Measurements from ENCODE around the gene HRH1.
"Not testable (repeated sequence)": the region's sequence is repeated elsewhere in the genome, so short reads cannot be mapped to it uniquely, and the experiment has no call there.

The HRH1 gene

GRCh38 chr3:11170052-11170770 is 15.9 kb downstream of the HRH1 start:
- in situ Hi-C loops (cut with MboI; ENCODE audit: low sequenced_read_pairs) = no loop called here

DNA sequence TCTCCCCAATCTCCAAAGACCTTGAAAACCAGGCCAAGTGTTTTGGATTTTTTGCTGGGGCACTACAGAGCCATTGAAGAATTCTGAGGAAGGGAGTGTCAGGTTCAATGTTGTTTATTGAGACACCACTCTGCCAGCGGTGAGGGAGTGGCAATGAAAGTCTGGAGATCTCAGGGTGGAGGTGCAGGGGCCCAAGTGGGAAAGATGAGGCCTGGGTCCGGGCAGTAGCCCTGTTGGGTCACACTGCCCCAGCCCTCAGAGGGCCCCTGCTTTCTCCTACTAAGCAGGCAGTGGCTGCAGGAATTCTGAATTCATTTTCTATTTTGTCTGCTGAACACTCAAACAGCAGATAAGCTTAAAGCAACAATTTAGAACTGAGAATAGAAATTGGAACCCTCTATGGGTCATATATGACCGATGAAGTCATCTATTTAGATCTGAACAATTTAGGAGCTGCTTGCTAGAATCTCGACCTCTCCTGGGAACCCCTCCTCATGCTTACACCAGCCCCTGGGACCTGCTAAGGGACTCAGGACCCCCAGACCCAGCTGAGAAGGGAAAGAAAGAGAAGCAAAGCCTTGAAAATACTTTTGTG is 17.9 kb downstream of the HRH1 start:
- in situ Hi-C loops (cut with MboI; ENCODE audit: low sequenced_read_pairs) = no loop called here

- in situ Hi-C loops (cut with MboI; ENCODE audit: low sequenced_read_pairs) = no loop called here
Observed at GRCh38 chr3:11173828-11174465, 19.7 kb downstream of the HRH1 start.

DNA sequence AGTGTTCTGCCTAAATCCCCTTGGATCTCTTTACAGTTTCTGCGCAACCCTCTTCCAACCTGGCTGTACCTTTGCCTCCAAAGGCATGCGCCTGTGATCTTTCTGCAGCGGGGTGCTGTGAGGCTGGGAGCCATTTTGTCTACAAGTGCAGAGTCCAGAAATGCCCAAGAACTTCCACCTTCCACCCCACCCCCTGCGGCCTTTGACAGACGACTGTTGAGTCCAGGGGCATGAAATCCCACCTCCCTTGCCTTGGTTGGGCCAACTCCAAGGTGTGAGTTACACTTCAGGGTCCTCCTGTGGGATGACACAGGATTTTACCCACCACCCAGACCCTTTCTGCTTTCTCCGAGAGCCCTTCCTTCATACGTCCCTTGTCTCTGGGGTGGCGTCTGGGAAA is 24.1 kb downstream of the HRH1 start:
- in situ Hi-C loops (cut with MboI; ENCODE audit: low sequenced_read_pairs) = no loop called here

GRCh38 chr3:11184328-11184969 is 30.2 kb downstream of the HRH1 start:
- in situ Hi-C loops (cut with MboI; ENCODE audit: low sequenced_read_pairs) = not testable (repeated sequence)

DNA sequence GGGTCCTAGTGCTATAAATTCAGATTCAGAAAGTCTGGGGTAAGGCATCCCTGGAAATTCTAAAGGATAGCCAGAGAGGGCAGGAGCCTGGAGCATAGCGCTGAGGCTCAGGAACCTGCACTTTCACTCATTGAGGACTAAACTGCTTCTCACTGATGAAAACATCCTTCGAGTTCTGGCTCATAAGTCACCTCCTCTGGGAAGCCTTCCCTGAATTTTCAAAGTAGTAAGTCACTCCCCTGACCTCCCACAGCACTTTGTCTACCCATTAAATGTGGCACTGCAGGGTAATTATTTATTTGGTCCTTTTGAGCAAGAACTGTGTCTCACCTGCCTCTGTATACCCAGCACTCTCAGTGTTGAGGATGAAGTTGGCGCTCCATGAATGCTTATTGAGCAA is 30.9 kb downstream of the HRH1 start:
- in situ Hi-C loops (cut with MboI; ENCODE audit: low sequenced_read_pairs) = no loop called here

- in situ Hi-C loops (cut with MboI; ENCODE audit: low sequenced_read_pairs) = no loop called here
Observed at GRCh38 chr3:11185564-11186317, 31.4 kb downstream of the HRH1 start.

GRCh38 chr3:11186318-11186692 is 32.0 kb downstream of the HRH1 start:
- in situ Hi-C loops (cut with MboI; ENCODE audit: low sequenced_read_pairs) = no loop called here

GRCh38 chr3:11186771-11187191 is 32.5 kb downstream of the HRH1 start:
- in situ Hi-C loops (cut with MboI; ENCODE audit: low sequenced_read_pairs) = no loop called here

- in situ Hi-C loops (cut with MboI; ENCODE audit: low sequenced_read_pairs) = no loop called here
Observed at GRCh38 chr3:11187681-11188080, 33.4 kb downstream of the HRH1 start.

GRCh38 chr3:11188231-11188630 is 33.9 kb downstream of the HRH1 start:
- in situ Hi-C loops (cut with MboI; ENCODE audit: low sequenced_read_pairs) = no loop called here

- in situ Hi-C loops (cut with MboI; ENCODE audit: low sequenced_read_pairs) = no loop called here
Observed at GRCh38 chr3:11195201-11195600, 40.9 kb downstream of the HRH1 start.

- in situ Hi-C loops (cut with MboI; ENCODE audit: low sequenced_read_pairs) = no loop called here
Observed at GRCh38 chr3:11195721-11196332, 41.5 kb downstream of the HRH1 start.

DNA sequence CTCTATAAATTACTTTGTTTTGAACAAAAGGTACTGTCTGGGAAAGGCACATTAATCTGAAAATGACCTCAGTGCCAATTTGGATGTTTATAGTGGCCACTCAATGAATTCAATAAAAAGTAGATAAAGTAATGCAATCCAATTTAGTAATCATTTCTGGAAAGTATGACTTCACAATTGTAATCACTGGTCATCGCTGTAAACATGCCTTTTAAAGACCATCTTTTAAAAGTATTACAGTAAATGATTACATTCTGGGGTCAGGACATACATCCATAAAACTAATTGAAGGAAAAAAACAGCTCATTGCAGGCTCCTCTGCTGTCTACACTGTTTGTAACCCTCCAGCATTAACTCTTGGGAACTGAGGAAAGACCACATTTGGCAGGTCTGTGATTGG is 43.2 kb downstream of the HRH1 start:
- in situ Hi-C loops (cut with MboI; ENCODE audit: low sequenced_read_pairs) = no loop called here

DNA sequence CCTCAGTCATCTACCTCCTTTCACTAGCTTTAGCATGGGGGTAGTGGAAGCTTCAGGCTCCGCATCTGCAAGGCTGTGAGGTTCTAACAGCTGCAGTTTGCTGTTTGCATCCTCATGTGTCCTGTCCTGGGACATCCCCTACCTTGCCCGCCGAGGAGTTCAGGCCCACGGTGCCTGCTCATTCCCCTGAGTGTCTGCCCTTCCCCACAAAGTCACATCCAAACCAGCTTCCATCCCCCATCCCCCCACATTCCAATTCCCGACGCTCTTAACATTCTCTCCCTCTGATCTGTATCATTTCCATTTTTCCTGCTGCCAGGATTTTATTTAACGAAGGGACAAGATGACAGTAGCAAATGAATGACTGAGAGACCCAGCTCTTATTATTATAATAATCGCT is 43.8 kb downstream of the HRH1 start:
- in situ Hi-C loops (cut with MboI; ENCODE audit: low sequenced_read_pairs) = no loop called here

DNA sequence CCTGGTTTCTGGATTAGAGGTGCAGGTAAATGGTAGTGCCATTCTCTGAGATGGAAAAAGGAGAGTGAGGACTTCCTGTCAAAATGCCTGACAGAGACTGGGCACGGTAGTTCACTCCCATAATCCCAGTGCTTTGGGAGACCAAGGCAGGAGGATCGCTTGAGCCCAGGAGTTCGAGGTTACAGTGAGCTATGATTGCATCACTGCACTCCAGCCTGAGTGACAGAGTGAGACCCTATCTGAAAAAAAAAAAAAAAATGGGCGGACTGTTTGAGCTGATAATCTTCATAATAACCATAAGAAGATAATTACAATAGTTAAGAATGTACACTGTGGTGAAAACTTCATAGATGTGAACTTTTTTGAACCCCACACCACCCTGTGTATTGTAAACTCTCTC is 44.2 kb downstream of the HRH1 start:
- in situ Hi-C loops (cut with MboI; ENCODE audit: low sequenced_read_pairs) = no loop called here

DNA sequence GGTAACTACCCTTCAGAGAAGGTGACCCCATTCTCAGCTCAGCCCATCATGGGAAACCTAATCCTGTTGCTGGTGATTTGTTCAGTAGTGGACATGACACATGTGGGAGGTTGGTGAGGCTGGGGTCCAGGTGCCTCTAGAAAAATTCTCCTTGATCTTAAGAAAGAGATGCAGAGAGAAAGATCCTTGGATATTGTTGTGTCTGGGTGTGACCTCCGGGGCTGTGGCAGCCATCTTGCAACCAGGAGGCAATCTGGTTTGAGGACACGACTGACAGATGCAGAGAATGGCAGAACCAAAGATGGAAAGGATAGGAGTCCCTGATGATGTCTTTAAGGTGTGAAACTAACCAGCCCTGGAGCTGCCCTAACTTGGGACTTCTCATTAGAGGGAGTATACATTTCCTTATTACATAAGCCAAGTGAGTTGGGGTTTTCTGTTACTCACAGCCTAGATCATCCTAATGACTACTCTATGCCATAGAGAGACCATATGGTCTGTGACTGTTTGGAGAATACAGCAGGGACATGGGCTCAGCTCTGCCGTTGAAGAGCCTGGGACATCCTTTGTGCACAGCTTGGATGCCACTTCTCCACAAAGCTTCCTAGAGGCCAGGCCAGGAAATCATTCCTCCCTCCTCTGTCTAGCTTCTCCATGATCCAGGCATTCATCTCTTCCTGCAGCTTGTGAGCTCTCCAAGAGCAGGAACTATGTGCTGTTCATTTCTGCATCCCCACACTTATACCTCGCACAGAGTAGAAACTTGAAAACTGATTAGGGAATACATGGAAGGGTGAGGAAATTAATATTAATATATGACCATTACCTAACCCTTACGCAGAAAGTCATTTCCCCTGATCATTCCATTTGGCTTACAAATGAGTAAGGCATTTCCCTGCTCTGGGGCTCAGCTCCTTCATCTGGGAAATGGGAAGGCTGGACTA is 45.9 kb downstream of the HRH1 start:
- in situ Hi-C loops (cut with MboI; ENCODE audit: low sequenced_read_pairs) = no loop called here

DNA sequence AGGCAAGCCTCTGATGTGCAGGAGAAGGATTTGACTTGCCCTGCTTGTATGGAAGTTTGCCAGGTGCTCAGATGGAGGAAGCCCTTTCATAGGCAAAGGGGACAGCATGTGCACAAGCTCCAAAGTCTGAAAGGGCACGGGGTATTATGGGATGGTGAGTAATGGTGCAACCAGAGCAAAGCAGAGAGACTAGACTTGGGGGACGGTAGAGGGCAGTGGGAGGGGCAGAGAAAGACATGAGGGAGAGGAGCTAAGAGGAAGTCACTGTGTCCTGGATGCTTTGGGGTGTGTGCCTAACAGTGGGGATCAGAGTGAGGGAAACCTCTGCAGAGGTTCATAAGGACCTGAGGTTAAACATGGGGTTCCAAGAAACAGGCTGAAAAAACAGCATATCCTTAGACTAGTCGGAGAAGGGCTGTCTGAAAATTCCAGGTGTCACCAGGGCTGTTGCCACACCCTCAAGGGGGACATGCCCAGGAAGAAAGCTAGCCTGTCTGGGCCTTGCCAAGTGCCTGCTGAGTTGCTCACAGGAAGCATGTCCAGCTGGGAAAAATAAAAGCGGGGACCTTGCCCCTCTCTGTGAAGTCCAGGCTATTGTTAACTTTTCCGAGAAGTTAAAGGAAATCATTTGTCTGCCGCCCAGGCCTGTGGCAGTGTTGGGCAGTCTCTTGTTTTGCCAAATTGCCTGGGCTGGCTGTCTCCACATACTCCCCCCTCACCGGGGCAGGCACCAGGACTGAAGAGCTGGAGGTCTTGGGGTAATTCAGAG is 47.1 kb downstream of the HRH1 start:
- in situ Hi-C loops (cut with MboI; ENCODE audit: low sequenced_read_pairs) = no loop called here

- in situ Hi-C loops (cut with MboI; ENCODE audit: low sequenced_read_pairs) = no loop called here
Observed at GRCh38 chr3:11203961-11204360, 49.7 kb downstream of the HRH1 start.
